HepG2 (cell line): Measurements from ENCODE around the gene FGGY. TPM values are rescaled to one million over a fixed set of nuclear protein-coding genes. Genes with fewer than 3 reads are reported as not detected.

Experiments
- ATAC-seq: fragments of 200-7000 bp; cut with Tn5 transposase; 3 replicates; pipeline ENCODE4 v1.9.1; 2020; ENCODE audit warnings: mild to moderate bottlenecking, moderate library complexity
- BruUV-seq: library from RNA; stranded (reverse); fragments of 400-500 nt; replicated peaks from 2 replicates; lab custom pipeline; 2021; lab: Mats Ljungman, UMichigan
- CTCF ChIA-PET: fragments of 300-600 bp; formaldehyde crosslinking; extraction: SDS; loops from one replicate; lab custom pipeline; 2021; ENCODE audit warnings: low total read pairs, inconsistent platforms, low intra/inter-chr PET ratio; lab: Yijun Ruan, JAX
- POLR2A ChIA-PET: fragments of 350-600 bp; sonication (Branson Sonifier 250); formaldehyde crosslinking; loops from one replicate; lab custom pipeline; 2020; ENCODE audit warnings: antibody characterized with exemption, inconsistent platforms; lab: Yijun Ruan, JAX
- DNase-seq: peaks from one replicate; pipeline ENCODE4 v3.0.0-alpha.2; 2015; ENCODE audit warnings: low spot score
- FAIRE-seq: peaks from 3 replicates; lab custom pipeline; 2011; peaks lifted over from hg19 to GRCh38; lab: Jason Lieb, UNC
- H2AFZ ChIP-seq: one replicate; pipeline ENCODE4 v1.6.1; 2011; ENCODE audit warnings: low read length, inconsistent platforms
- H3K27ac ChIP-seq: fragments of 300-600 bp; 3 replicates; pipeline ENCODE4 v1.8.0; 2011; ENCODE audit warnings: mixed run types, mild to moderate bottlenecking, mixed read lengths, low read length, inconsistent platforms; ENCODE audit not compliant: insufficient read depth; ENCODE audit errors: extremely low read length
- H3K27me3 ChIP-seq, 2 experiments: fragments of 200-600 bp in 1 of 2; 2 replicates in 1 of 2; 3 replicates in 1 of 2; pipeline versions ENCODE4 v1.6.0 to v1.8.0; 2011; ENCODE audit warnings: low read length in 2 of 2, mild to moderate bottlenecking in 2 of 2, moderate library complexity in 2 of 2, inconsistent platforms in 1 of 2; ENCODE audit not compliant: insufficient read depth in 2 of 2, control insufficient read depth in 1 of 2
- H3K36me3 ChIP-seq, 2 experiments: fragments of 200-600 bp in 1 of 2; replicated peaks in 1 of 2; 2 replicates in 1 of 2; 3 replicates in 1 of 2; pipeline versions ENCODE4 v1.5.1 to v1.8.0; 2011; ENCODE audit warnings: low read length in 2 of 2, inconsistent platforms in 1 of 2; ENCODE audit not compliant: insufficient read depth in 2 of 2, control insufficient read depth in 1 of 2
- H3K4me1 ChIP-seq: 2 replicates; pipeline ENCODE4 v1.5.1; 2012; ENCODE audit warnings: low read length, inconsistent platforms; ENCODE audit not compliant: insufficient read depth
- H3K4me2 ChIP-seq: 2 replicates; pipeline ENCODE4 v1.6.0; 2011; ENCODE audit warnings: low read depth, low read length, inconsistent platforms
- H3K4me3 ChIP-seq, 3 experiments: fragments of 200-600 bp in 1 of 3; sonication (generic), shearing (Covaris generic) in 1 of 3; replicated peaks in 1 of 3; 2 replicates each; pipeline ENCODE4 v1.5.1; 2011 to 2016; ENCODE audit warnings: low read length in 3 of 3, inconsistent platforms in 2 of 3, low read depth in 2 of 3, mild to moderate bottlenecking in 2 of 3, control low read depth in 1 of 3, mixed read lengths in 1 of 3; ENCODE audit not compliant: insufficient read depth in 1 of 3
- H3K79me2 ChIP-seq: one replicate; pipeline ENCODE4 v1.6.1; 2011; ENCODE audit warnings: low read length, inconsistent platforms; ENCODE audit not compliant: insufficient read depth
- H3K9ac ChIP-seq: 2 replicates; pipeline ENCODE4 v1.6.0; 2011; ENCODE audit warnings: mild to moderate bottlenecking, low read depth, low read length, inconsistent platforms; ENCODE audit not compliant: insufficient read depth
- H3K9me3 ChIP-seq: 2 replicates; pipeline ENCODE4 v1.5.1; 2012; ENCODE audit warnings: mild to moderate bottlenecking, low read length
- H4K20me1 ChIP-seq: 2 replicates; pipeline ENCODE4 v1.6.0; 2011; ENCODE audit warnings: inconsistent platforms, mild to moderate bottlenecking, low read length, moderate library complexity; ENCODE audit not compliant: insufficient read depth
- ATM ChIP-seq: fragments of 450-650 bp; IDR thresholded peaks from 2 replicates; pipeline ENCODE4 v1.7.1; 2017; ENCODE audit warnings: mild to moderate bottlenecking, borderline replicate concordance
- BCL6 ChIP-seq: IDR thresholded peaks from 2 replicates; pipeline ENCODE4 v1.6.1; 2016; ENCODE audit warnings: missing genetic modification reagents, missing compliant biosample characterization
- CBFB ChIP-seq: sonication (generic); formaldehyde crosslinking; IDR thresholded peaks from 2 replicates; pipeline ENCODE4 v1.4.0; 2020; ENCODE audit warnings: missing genetic modification reagents
- FOXA1 ChIP-seq, 2 experiments: fragments of 450-650 bp in 1 of 2; sonication (generic) in 1 of 2; formaldehyde crosslinking in 1 of 2; IDR thresholded peaks; 2 replicates each; pipeline versions ENCODE4 v1.4.0 to v1.6.1; 2016 to 2020; ENCODE audit warnings: missing genetic modification reagents in 1 of 2
- JDP2 ChIP-seq: sonication (generic); formaldehyde crosslinking; IDR thresholded peaks from 2 replicates; pipeline ENCODE4 v1.8.1; 2022; ENCODE audit warnings: missing genetic modification reagents, borderline replicate concordance
- KLF13 ChIP-seq: sonication (generic); formaldehyde crosslinking; IDR thresholded peaks from 2 replicates; pipeline ENCODE4 v1.4.0; 2020; ENCODE audit warnings: mild to moderate bottlenecking, missing genetic modification reagents
- MZF1 ChIP-seq: sonication (generic); formaldehyde crosslinking; IDR thresholded peaks from 2 replicates; pipeline ENCODE4 v1.8.1; 2023; ENCODE audit warnings: mild to moderate bottlenecking, missing genetic modification reagents, borderline replicate concordance
- NBN ChIP-seq: fragments of 450-650 bp; conservative IDR thresholded peaks from 2 replicates; pipeline ENCODE4 v1.6.1; 2017
- RFXANK ChIP-seq: IDR thresholded peaks from 2 replicates; pipeline ENCODE4 v1.6.1; 2016
- SP4 ChIP-seq: sonication (generic); formaldehyde crosslinking; IDR thresholded peaks from 2 replicates; pipeline ENCODE4 v1.8.1; 2023; ENCODE audit warnings: mild to moderate bottlenecking, missing genetic modification reagents
- TEAD3 ChIP-seq: optimal IDR thresholded peaks from 2 replicates; pipeline ENCODE3; 2016; ENCODE audit warnings: borderline replicate concordance
- TGIF2 ChIP-seq: IDR thresholded peaks from 2 replicates; pipeline ENCODE4 v1.6.1; 2016; ENCODE audit warnings: control low read depth, missing compliant biosample characterization
- ZBTB20 ChIP-seq: sonication (generic); formaldehyde crosslinking; IDR thresholded peaks from 2 replicates; pipeline ENCODE4 v1.8.1; 2023; ENCODE audit warnings: missing genetic modification reagents, low read depth, mild to moderate bottlenecking, borderline replicate concordance
- ZFP36L1 ChIP-seq: sonication (generic); formaldehyde crosslinking; IDR thresholded peaks from 2 replicates; pipeline ENCODE4 v1.8.0; 2022; ENCODE audit warnings: mild to moderate bottlenecking, missing genetic modification reagents, moderate library complexity
- ZMYM4 ChIP-seq: sonication (generic); formaldehyde crosslinking; IDR thresholded peaks from 2 replicates; pipeline ENCODE4 v1.8.1; 2023; ENCODE audit warnings: mild to moderate bottlenecking, missing genetic modification reagents
- ZNF3 ChIP-seq: IDR thresholded peaks from 2 replicates; pipeline ENCODE4 v1.7.0; 2017; ENCODE audit warnings: inconsistent platforms
- ZNF550 ChIP-seq: sonication (generic); formaldehyde crosslinking; IDR thresholded peaks from 2 replicates; pipeline ENCODE4 v1.4.0; 2020; ENCODE audit warnings: mild to moderate bottlenecking, missing genetic modification reagents, borderline replicate concordance
- ZNF562 ChIP-seq: sonication (generic); formaldehyde crosslinking; IDR thresholded peaks from 2 replicates; pipeline ENCODE4 v1.8.0; 2022; ENCODE audit warnings: missing genetic modification reagents, borderline replicate concordance
- ZNF589 ChIP-seq: sonication (generic); formaldehyde crosslinking; conservative IDR thresholded peaks from 2 replicates; pipeline ENCODE4 v1.8.0; 2022; ENCODE audit warnings: mild to moderate bottlenecking, moderate library complexity, missing genetic modification reagents
- WGBS: methylation state at CpG from one replicate; pipeline ENCODE4 v1.1.6; 2017; ENCODE audit warnings: low lambda C conversion rate; 5-methylcytosine and 5-hydroxymethylcytosine counted together
- in situ Hi-C: cut with HindIII; loops from 2 replicates; pipeline ENCODE4 v1.10.0; 2017; ENCODE audit warnings: low pct_unique_long_range_greater_than_20kb; ENCODE audit not compliant: extremely low pct_ligation_motif_present
- intact Hi-C: fragments of 100-400 bp; cut with micrococcal nuclease; formaldehyde crosslinking; loops from one replicate; pipeline ENCODE4 v1.10.0; 2022; ENCODE audit not compliant: unreplicated experiment
- polyA plus RNA-seq, 8 experiments: library from polyadenylated mRNA; depleted of rRNA in 3 of 8; stranded (reverse) in 7 of 8; unstranded in 1 of 8; fragments of >200 nt; fragmentation: Illumina TruSeq in 4 of 8; extraction: Trizol in 4 of 8; gene quantifications; 2 replicates each; pipeline versions ENCODE4 v1.2.1 to v1.2.3, GENCODE V29; 2011 to 2016; ENCODE audit warnings: low read depth in 4 of 8, missing spikeins in 1 of 8, mixed read lengths in 1 of 8; ENCODE audit not compliant: insufficient read depth in 1 of 8
- total RNA-seq, 5 experiments: library from RNA; depleted of rRNA; stranded (reverse); fragments of >200 nt; fragmentation: Illumina TruSeq; extraction: Trizol; gene quantifications; 2 replicates each; pipeline ENCODE4 v1.2.3, GENCODE V29; 2016; ENCODE audit warnings: low read depth in 1 of 5
- TF ChIP-seq, protein P1 (sequence below): IDR thresholded peaks from 2 replicates; pipeline ENCODE4 v1.6.1; 2016; ENCODE audit warnings: low read depth

Gene FGGY
- total and polyA plus RNA-seq, 2 of the 13 experiments (the other 11 are each of a cell fraction or from before 2014, with no cell fraction given), result 15.7 to 27.5 TPM

- peak; percentile 47 for FAIRE-seq
- WGBS, result 94% methylated on average over 5 of the region's 5 CpGs
Measured at GRCh38 chr1:59499273-59499942, 202.5 kb downstream of the FGGY start.

GRCh38 chr1:59499943-59500569 is 203.2 kb downstream of the FGGY start:
- FAIRE-seq, result peak; percentile 51
- peak; percentile 86 for ATAC-seq
- H3K27ac ChIP-seq, result peak overlapping the region; percentile 65
- H4K20me1 ChIP-seq, result no peaks in the 10 kb centered on the region
- peak; percentile 70 for DNase-seq
- no peaks in the 10 kb centered on the region for H3K79me2 ChIP-seq
- H3K9me3 ChIP-seq, result no peaks in the 10 kb centered on the region; the same call in 1 of the 2 replicates
- H2AFZ ChIP-seq, result no peak overlapping the region
- H3K4me1 ChIP-seq, result peaks cover 35% of the 10 kb centered on the region
- 32% methylated on average over 4 of the region's 4 CpGs for WGBS
- ChIA-PET POLR2A (no interaction called here), CTCF (no interaction called here)
- H3K27me3 ChIP-seq, result no peaks in the 10 kb centered on the region
- H3K4me3 ChIP-seq, result no peak overlapping the region
- peak overlapping the region; percentile 33 for H3K4me2 ChIP-seq
- intact Hi-C loops (no loop called here), in situ Hi-C loops (no loop called here)
- H3K36me3 ChIP-seq, result no peaks in the 10 kb centered on the region
- no TSS peak for BruUV-seq
- peak overlapping the region; percentile 40 for H3K9ac ChIP-seq
- TF ChIP-seq, protein P1, sequence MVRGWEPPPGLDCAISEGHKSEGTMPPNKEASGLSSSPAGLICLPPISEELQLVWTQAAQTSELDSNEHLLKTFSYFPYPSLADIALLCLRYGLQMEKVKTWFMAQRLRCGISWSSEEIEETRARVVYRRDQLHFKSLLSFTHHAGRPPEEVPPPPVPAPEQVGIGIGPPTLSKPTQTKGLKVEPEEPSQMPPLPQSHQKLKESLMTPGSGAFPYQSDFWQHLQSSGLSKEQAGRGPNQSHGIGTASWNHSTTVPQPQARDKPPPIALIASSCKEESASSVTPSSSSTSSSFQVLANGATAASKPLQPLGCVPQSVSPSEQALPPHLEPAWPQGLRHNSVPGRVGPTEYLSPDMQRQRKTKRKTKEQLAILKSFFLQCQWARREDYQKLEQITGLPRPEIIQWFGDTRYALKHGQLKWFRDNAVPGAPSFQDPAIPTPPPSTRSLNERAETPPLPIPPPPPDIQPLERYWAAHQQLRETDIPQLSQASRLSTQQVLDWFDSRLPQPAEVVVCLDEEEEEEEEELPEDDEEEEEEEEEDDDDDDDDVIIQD (CRISPR knock-in tag), result 0 out of 2 replicates have a peak, but pooled peaks have one; percentile 21
- no peak for TF ChIP-seq RFXANK (CRISPR knock-in tag)
- no peak for TF ChIP-seq FOXA1 (IDR thresholded peaks at IDR 0.05)
- 0 out of 2 replicates have a peak, but pooled peaks have one; percentile 15 for TF ChIP-seq FOXA1 (CRISPR knock-in tag; IDR thresholded peaks at IDR 0.05)
- 0 out of 2 replicates have a peak, but pooled peaks have one; percentile 15 for TF ChIP-seq BCL6
- TF ChIP-seq MZF1 (CRISPR knock-in tag), result no peak
- no peak for TF ChIP-seq ZMYM4 (CRISPR knock-in tag)
- no peak for TF ChIP-seq ZNF562 (CRISPR knock-in tag)
- no peak for TF ChIP-seq CBFB (CRISPR knock-in tag)

More at GRCh38 chr1:59499273-59499942, 202.5 kb downstream of the FGGY start:
- Histone ChIP-seq H2AFZ (no peak overlapping the region), H4K20me1 (no peaks in the 10 kb centered on the region), H3K79me2 (no peaks in the 10 kb centered on the region), H3K9me3 (no peaks in the 10 kb centered on the region; the same call in 1 of the 2 replicates), H3K4me1 (peaks cover 35% of the 10 kb centered on the region), H3K36me3 (no peaks in the 10 kb centered on the region), H3K27ac (peak overlapping the region; percentile 65), H3K9ac (peak overlapping the region; percentile 18; the same call in 1 of the 2 replicates), H3K4me2 (peak overlapping the region; percentile 33; the same call in 1 of the 2 replicates), H3K27me3 (no peaks in the 10 kb centered on the region), H3K4me3 (no peak overlapping the region)
- no TSS peak for BruUV-seq
- DNase-seq (no peak), ATAC-seq (peak; percentile 32)
- POLR2A ChIA-PET, result no interaction called here
- in situ Hi-C loops (no loop called here), intact Hi-C loops (no loop called here)
- CTCF ChIA-PET, result no interaction called here
- TF ChIP-seq ZFP36L1 (no peak), ZBTB20 (CRISPR knock-in tag) (no peak), TEAD3 (CRISPR knock-in tag) (no peak), SP4 (no peak), KLF13 (CRISPR knock-in tag) (no peak), NBN (no peak), TGIF2 (CRISPR knock-in tag) (no peak), ZNF3 (CRISPR knock-in tag) (no peak), ZNF550 (CRISPR knock-in tag) (no peak), JDP2 (CRISPR knock-in tag) (no peak), ZNF589 (CRISPR knock-in tag) (no peak), ATM (no peak)
